HL-60 (cell line): ENCODE measurements around the gene OR5B21.

ENCODE experiments used
- DNase-seq, 2 experiments: peaks; one replicate each; pipeline ENCODE4 v3.0.0-alpha.2; 2010 to 2020; ENCODE audit warnings: low read depth in 1 of 2, low spot score in 1 of 2
- H3K27ac ChIP-seq: fragments of 250-450 bp; sonication (Bioruptor Pico); replicated peaks from 2 replicates; pipeline ENCODE4 v1.5.1; 2020; ENCODE audit warnings: mild to moderate bottlenecking, moderate library complexity
- H3K27me3 ChIP-seq: fragments of 250-450 bp; sonication (Bioruptor Pico); 2 replicates; pipeline ENCODE4 v1.5.1; 2021; ENCODE audit warnings: mild to moderate bottlenecking, moderate library complexity; ENCODE audit not compliant: insufficient read depth, poor library complexity, severe bottlenecking
- H3K4me3 ChIP-seq: replicated peaks from 2 replicates; pipeline ENCODE4 v1.5.1; 2011; ENCODE audit warnings: mild to moderate bottlenecking, control low read depth, low read length; ENCODE audit not compliant: insufficient read depth
- GABPA ChIP-seq: IDR thresholded peaks from 2 replicates; pipeline ENCODE4 v1.6.1; 2012; ENCODE audit warnings: low read depth
- POLR2AphosphoS5 ChIP-seq: IDR thresholded peaks from 2 replicates; pipeline ENCODE4 v1.6.1; 2012; ENCODE audit warnings: low read depth
- SPI1 ChIP-seq: IDR thresholded peaks from 2 replicates; pipeline ENCODE4 v1.6.1; 2012; ENCODE audit warnings: low read depth, mild to moderate bottlenecking, borderline replicate concordance
- TF ChIP-seq, protein P1 (sequence below): IDR thresholded peaks from one replicate; pipeline ENCODE4 v1.5.1; 2011; ENCODE audit warnings: low read length, control low read depth, inconsistent platforms; ENCODE audit not compliant: insufficient read depth
- TF ChIP-seq, protein P2 (sequence below): IDR thresholded peaks from 2 replicates; pipeline ENCODE4 v1.6.1; 2012; ENCODE audit warnings: low read depth; ENCODE audit not compliant: insufficient replicate concordance

OR5B21 gene

DNA sequence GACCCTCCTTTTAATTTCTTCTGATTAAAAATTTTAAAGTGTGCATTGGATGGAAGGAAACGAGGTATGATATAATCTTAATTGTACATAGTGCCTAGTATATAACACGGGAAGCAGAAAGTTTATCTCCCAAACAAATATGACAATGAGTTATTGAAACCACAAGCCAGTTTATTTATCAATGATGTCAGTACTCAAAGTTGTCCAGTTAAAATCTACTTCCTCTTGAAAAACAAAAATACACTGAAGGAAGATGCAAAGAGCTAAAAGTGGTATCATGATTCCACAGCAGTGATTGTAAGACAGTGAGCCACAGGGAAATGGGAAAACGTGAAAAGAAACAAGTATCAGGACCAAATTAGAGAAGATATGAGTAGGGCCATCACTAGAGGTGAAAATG, 18.8 kb upstream of the OR5B21 start:
- Histone ChIP-seq H3K27ac (peak overlapping the region; percentile 4; the same call in 1 of the 2 replicates), H3K27me3 (no peaks in the 10 kb centered on the region), H3K4me3 (no peak overlapping the region)
- DNase-seq, result no peak
- TF ChIP-seq, protein P1, sequence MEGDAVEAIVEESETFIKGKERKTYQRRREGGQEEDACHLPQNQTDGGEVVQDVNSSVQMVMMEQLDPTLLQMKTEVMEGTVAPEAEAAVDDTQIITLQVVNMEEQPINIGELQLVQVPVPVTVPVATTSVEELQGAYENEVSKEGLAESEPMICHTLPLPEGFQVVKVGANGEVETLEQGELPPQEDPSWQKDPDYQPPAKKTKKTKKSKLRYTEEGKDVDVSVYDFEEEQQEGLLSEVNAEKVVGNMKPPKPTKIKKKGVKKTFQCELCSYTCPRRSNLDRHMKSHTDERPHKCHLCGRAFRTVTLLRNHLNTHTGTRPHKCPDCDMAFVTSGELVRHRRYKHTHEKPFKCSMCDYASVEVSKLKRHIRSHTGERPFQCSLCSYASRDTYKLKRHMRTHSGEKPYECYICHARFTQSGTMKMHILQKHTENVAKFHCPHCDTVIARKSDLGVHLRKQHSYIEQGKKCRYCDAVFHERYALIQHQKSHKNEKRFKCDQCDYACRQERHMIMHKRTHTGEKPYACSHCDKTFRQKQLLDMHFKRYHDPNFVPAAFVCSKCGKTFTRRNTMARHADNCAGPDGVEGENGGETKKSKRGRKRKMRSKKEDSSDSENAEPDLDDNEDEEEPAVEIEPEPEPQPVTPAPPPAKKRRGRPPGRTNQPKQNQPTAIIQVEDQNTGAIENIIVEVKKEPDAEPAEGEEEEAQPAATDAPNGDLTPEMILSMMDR, result no peak
- TF ChIP-seq, protein P2, sequence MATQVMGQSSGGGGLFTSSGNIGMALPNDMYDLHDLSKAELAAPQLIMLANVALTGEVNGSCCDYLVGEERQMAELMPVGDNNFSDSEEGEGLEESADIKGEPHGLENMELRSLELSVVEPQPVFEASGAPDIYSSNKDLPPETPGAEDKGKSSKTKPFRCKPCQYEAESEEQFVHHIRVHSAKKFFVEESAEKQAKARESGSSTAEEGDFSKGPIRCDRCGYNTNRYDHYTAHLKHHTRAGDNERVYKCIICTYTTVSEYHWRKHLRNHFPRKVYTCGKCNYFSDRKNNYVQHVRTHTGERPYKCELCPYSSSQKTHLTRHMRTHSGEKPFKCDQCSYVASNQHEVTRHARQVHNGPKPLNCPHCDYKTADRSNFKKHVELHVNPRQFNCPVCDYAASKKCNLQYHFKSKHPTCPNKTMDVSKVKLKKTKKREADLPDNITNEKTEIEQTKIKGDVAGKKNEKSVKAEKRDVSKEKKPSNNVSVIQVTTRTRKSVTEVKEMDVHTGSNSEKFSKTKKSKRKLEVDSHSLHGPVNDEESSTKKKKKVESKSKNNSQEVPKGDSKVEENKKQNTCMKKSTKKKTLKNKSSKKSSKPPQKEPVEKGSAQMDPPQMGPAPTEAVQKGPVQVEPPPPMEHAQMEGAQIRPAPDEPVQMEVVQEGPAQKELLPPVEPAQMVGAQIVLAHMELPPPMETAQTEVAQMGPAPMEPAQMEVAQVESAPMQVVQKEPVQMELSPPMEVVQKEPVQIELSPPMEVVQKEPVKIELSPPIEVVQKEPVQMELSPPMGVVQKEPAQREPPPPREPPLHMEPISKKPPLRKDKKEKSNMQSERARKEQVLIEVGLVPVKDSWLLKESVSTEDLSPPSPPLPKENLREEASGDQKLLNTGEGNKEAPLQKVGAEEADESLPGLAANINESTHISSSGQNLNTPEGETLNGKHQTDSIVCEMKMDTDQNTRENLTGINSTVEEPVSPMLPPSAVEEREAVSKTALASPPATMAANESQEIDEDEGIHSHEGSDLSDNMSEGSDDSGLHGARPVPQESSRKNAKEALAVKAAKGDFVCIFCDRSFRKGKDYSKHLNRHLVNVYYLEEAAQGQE, result no peak
- TF ChIP-seq SPI1 (no peak), POLR2AphosphoS5 (no peak), GABPA (no peak)

DNA sequence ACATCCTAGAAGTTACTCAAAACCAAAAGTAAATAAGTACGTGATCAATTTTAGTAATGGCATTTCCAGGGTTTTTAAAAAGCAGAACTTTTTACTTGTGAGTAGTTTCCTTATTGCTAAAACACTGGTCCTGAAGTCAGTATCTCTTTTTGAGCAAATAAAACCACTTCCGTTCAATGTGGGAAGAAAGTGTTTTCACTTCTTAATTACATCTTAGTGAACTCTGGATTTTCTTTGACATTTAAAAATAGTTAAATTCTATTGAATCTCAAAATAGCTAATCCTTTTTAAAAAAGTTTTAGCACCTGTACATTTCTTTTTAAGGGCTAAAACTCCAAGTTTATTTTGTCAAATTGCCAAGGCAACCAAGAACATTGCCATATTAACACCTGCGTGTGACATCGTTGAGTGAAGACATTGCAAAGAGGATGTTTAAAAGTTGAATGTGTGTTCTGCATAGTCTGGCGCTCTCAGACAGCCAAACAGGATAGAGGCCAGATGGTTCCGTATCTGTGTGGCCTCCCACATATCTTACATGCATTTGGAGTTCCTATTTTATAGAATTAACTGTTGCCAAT, 17.2 kb upstream of the OR5B21 start:
- peak; percentile 88 for TF ChIP-seq POLR2AphosphoS5
- TF ChIP-seq, protein P1, result no peak
- TF ChIP-seq GABPA, result 0 out of 2 replicates have a peak, but pooled peaks have one; percentile 4
- peak; percentile 77 for TF ChIP-seq SPI1
- DNase-seq, result peak; percentile 75 to 79
- no peaks in the 10 kb centered on the region for H3K27me3 ChIP-seq
- H3K27ac ChIP-seq, result peak overlapping the region; percentile 77
- H3K4me3 ChIP-seq, result peak overlapping the region; percentile 26

DNA sequence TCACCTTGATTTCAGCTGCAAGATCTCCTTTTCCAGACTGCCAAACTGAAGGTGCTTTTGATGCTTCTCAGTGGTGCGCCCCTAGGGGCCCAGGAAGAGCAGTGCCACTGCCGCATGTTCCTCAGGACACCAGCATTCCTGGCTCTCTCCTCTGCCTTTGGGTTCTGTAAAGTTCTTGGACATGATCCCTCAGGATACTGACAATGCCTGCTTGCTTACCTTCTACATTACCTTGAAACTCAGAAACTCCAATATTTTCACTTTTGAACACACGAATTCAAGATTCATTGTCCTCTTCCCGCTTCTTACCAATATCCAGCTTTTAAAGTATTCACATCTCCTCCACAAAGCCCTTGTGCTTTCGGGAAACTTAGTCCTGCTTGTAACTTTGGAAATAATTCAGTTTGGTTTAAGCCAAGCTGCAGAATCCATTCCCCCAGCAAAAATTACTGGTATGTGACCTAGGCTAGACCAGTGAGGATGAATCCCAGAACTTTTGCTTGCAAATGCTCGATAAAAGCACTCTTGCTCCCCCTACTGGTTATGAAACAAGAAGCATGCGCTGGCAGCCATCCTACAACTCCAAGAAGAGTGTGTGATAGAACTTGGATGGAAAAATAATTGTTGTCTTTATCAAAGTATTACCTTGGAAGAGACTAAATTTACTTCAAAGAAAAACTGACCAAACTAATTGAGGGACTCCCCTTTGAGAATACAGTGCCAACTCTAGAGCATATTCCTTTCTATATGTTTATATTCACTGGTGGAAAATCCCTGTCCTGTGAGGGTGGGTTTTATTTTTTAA, 16.5 kb upstream of the OR5B21 start:
- H3K27me3 ChIP-seq, result no peaks in the 10 kb centered on the region
- peak overlapping the region; percentile 77 for H3K27ac ChIP-seq
- TF ChIP-seq, protein P1, result peak; percentile 81
- TF ChIP-seq SPI1, result no peak
- H3K4me3 ChIP-seq, result peak overlapping the region; percentile 26
- DNase-seq, result peak; percentile 68 to 69

DNA sequence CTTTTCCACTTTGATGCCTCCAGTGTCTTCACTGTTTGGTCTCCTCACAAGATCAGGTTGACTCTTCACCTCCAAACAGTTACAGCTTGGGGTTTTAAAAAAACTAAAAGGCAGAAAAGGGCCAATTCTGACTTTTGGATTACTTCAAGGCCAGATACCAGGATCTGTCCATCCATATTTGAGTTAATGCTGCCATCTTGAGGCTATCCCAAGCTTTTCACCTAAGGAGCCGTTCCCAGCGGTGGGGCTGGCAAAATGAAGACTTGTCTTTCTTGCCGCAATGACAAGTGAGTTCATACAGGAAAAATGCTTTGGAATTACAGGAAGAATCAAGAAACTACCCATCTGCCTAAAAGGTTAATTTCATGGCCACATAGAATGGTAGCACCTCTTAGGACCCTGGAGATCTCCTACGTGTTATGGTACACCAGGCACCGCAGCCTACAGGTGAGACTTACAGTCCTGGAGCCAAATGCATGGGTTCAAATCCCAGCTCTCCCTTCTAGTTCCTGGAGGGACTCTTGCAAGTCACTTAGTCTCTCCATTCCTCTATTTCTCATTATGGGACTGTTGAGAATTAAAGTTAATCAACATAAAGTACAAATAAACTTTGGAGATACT, 6.0 kb upstream of the OR5B21 start:
- H3K27me3 ChIP-seq, result no peaks in the 10 kb centered on the region
- H3K4me3 ChIP-seq, result no peak overlapping the region
- TF ChIP-seq GABPA, result no peak
- TF ChIP-seq, protein P1, result peak; percentile 36
- H3K27ac ChIP-seq, result no peak overlapping the region
- DNase-seq, result peak in 1 of 2 experiments; percentile 42
